Testis (tissue), 3 donors: ENCODE data around the gene GAK. TPM values are rescaled to one million over a fixed set of nuclear protein-coding genes. Genes with fewer than 3 reads are reported as not detected.
A peak's percentile ranks its signal among the peaks of the same experiment; 100 is the strongest.

Experiments
- DNase-seq: peaks from one replicate; pipeline ENCODE4 v3.0.0-alpha.2; 2019
- H3K27ac ChIP-seq, 2 donors: fragments of 200-600 bp; sonication (generic); one replicate each; pipeline ENCODE4 v1.5.1; 2019
- H3K27me3 ChIP-seq: fragments of 200-600 bp; sonication (generic); one replicate; pipeline ENCODE4 v1.5.1; 2019
- H3K36me3 ChIP-seq: fragments of 200-600 bp; sonication (generic); one replicate; pipeline ENCODE4 v1.5.1; 2017; ENCODE audit warnings: low read depth; ENCODE audit errors: missing control alignments
- H3K4me1 ChIP-seq: fragments of 200-600 bp; sonication (generic); one replicate; pipeline ENCODE4 v1.5.1; 2019
- H3K4me3 ChIP-seq, 2 donors: fragments of 200-600 bp; sonication (generic); one replicate each; pipeline ENCODE4 v1.5.1; 2017 to 2019
- H3K9me3 ChIP-seq: fragments of 200-600 bp; sonication (generic); one replicate; pipeline ENCODE4 v1.5.1; 2017
- POLR2A ChIP-seq: fragments of 450-650 bp; IDR thresholded peaks from one replicate; pipeline ENCODE4 v1.6.1; 2017; ENCODE audit warnings: antibody characterized with exemption, mild to moderate bottlenecking, moderate library complexity
- WGBS, 2 donors: methylation state at CpG; one replicate each; pipeline ENCODE4 v1.1.5; 2018; 5-methylcytosine and 5-hydroxymethylcytosine counted together
- intact Hi-C: fragments of 100-400 bp; cut with DNase I; formaldehyde crosslinking; loops from one replicate; pipeline ENCODE4 v1.15.1; 2023; ENCODE audit warnings: low total_unique reads
- polyA plus RNA-seq: library from polyadenylated mRNA; stranded (reverse); fragments of 350-450 nt; fragmentation: Illumina TruSeq; extraction: RNeasy Lipid Tissue Mini Kit (QIAGEN cat#74804); gene quantifications from one replicate; pipeline ENCODE4 v1.2.3, GENCODE V29; 2014; ENCODE audit warnings: low read depth, low replicate concordance; ENCODE audit not compliant: insufficient read depth
- total RNA-seq, 2 donors: library from RNA; depleted of rRNA; stranded (reverse); fragments of >200 nt; gene quantifications; one replicate each; pipeline ENCODE4 v1.2.3, GENCODE V29; 2016
- TF ChIP-seq, protein P1 (sequence below), 3 experiments: fragments of 450-650 bp in 2 of 3; fragments of 200-600 bp in 1 of 3; sonication (generic) in 1 of 3; IDR thresholded peaks; one replicate each; pipeline ENCODE4 v1.5.1; 2016 to 2019; ENCODE audit warnings: antibody characterized with exemption in 3 of 3, mild to moderate bottlenecking in 2 of 3, moderate library complexity in 1 of 3

The GAK gene
- total and polyA plus RNA-seq, 3 donors from 2014 or later: 130 to 229 (median 226) TPM

DNA sequence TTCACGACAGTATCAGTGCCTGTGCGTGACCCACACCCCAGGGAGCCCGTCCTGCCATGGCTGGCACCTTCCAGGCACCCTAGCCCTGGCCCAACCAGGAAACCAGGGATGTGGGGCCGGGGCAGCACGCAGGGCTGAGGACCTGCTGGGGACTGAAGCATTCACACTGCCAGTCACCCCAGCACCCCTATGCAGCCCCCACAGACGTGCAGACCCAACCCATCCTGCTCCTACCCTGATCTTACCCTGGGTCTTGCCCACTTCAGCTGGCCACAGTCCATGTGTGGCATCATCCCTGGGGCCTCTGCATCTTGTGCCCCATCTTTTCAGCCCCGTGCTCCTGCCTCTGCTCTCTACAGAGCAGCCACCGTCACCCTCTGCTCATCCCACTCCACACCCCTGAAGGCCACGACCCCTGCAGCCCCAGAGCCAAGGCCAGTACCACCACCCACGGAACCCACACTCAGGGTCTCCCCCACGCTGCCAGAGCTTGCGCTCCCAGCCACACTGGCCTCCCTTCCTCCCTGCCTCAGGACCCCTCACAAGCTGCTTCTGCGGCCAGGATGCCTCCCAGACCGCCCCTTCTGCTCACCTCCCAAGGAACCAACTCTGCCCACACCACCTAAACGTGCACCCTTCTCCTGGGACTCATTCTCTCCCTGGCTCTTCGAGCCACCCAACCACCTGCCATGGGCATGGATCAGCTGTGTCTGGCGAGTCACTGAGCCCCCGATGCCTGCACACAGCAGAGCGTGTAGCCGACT is 25.6 kb downstream of the GAK start:
- 94% methylated on average over 15 to 20 of the region's 20 CpGs for WGBS, 2 donors

DNA sequence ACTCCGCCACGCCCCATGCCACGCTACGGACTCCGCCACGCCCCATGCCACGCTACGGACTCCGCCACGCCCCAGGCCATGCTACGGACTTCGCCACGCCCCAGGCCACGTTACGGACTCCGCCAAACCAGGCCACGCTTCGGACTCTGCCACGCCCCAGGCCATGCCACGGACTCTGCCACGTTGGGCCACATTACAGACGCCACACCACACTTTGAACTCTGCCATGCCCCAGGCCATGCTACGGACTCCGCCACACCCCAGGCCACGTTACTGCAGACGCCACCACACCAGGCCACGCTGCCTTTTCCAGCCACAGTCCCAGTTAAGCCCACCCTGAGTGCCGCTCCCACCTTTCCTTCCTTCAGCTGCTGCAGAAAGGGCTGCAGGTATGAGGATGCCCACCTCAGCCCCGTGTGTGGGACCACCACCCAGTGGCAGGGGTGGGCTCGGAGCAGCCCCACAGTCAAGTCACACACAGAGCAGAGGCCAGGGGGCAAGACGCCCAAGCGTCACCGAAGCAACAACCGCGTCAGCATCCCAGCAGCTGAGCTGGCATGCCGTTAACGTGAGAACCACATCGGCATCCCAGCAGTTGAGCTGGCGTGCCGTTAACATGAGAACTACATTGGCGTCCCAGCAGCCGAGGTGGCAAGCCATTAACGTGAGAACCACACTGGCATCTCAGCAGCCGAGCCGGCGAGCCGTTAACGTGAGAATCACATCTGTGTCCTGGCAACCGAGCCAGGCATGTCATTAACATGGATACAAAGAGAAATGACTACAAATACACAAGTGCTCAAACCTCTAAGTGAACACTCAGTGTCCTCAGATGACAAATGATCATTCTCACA is 26.4 kb downstream of the GAK start:
- no peaks in the 10 kb centered on the region for H3K36me3 ChIP-seq
- peaks cover 8% of the 10 kb centered on the region for H3K4me1 ChIP-seq
- H3K9me3 ChIP-seq: no peaks in the 10 kb centered on the region
- intact Hi-C loops: no loop called here
- H3K27me3 ChIP-seq: no peaks in the 10 kb centered on the region
- DNase-seq: no peak
- TF ChIP-seq, protein P1, sequence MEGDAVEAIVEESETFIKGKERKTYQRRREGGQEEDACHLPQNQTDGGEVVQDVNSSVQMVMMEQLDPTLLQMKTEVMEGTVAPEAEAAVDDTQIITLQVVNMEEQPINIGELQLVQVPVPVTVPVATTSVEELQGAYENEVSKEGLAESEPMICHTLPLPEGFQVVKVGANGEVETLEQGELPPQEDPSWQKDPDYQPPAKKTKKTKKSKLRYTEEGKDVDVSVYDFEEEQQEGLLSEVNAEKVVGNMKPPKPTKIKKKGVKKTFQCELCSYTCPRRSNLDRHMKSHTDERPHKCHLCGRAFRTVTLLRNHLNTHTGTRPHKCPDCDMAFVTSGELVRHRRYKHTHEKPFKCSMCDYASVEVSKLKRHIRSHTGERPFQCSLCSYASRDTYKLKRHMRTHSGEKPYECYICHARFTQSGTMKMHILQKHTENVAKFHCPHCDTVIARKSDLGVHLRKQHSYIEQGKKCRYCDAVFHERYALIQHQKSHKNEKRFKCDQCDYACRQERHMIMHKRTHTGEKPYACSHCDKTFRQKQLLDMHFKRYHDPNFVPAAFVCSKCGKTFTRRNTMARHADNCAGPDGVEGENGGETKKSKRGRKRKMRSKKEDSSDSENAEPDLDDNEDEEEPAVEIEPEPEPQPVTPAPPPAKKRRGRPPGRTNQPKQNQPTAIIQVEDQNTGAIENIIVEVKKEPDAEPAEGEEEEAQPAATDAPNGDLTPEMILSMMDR (IDR thresholded peaks at IDR 0.05): no peak
- no peak for TF ChIP-seq POLR2A
- H3K4me3 ChIP-seq: no peak overlapping the region
- WGBS, 2 donors: 97 to 98% methylated on average over 34 to 49 of the region's 49 CpGs
- H3K27ac ChIP-seq: no peak overlapping the region

More for the DNA sequence above, 25.6 kb downstream of the GAK start:
- Histone ChIP-seq H3K4me1 (peaks cover 4% of the 10 kb centered on the region), H3K4me3 (no peak overlapping the region), H3K27ac (no peak overlapping the region), H3K27me3 (no peaks in the 10 kb centered on the region), H3K36me3 (no peaks in the 10 kb centered on the region), H3K9me3 (no peaks in the 10 kb centered on the region)
- TF ChIP-seq POLR2A: no peak
- TF ChIP-seq, protein P1 (IDR thresholded peaks at IDR 0.05): no peak
- intact Hi-C loops: no loop called here
- no peak for DNase-seq

DNA sequence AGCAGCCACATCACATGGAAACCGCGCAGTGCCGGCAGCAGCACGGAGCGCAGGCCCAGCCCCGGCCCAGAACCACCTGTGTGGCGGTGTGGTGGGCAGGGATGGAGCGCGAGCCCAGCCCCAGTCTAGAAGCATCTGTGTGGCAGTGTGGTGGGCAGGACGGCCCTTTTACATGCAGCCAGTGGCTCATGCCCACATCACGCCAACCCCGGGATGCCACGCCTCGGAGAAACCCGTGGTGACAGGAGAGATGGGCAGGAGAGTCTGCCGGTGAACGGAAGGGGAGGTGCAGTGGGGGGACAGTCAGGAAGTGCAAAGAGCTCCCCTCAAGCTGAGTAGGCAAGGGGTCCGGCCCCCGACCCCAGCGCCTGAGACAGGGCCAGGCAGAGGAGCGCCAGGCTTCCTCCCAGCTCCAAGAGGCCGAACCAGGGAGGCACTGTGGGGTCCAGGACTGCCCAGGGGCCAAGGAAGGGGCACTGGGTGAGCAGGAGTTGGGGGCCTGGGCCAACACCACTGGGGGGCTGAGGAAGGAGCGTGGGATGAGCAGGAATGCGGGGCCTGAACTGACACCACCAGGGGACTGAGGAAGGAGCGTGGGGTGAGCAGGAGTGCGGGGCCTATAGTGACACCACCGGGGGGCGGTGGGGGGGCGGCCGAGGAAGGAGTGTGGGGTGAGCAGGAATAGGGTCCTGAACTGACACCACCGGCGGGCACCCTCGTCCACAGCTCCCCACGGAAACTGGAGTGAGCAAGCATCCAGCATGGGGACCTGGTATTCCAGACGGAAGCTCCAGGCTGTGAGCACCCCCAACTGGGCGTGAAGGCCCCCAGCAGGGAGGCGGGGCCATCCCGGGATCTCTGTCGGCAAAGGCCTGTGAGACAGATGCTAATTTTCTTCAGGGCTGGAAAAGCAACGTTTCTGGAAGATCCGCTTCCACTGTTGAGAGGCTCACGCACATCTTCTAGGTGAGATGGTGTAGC is 28.8 kb downstream of the GAK start:
- TF ChIP-seq POLR2A: no peak
- TF ChIP-seq, protein P1 (IDR thresholded peaks at IDR 0.05): no peak
- no peak overlapping the region for H3K27ac ChIP-seq

DNA sequence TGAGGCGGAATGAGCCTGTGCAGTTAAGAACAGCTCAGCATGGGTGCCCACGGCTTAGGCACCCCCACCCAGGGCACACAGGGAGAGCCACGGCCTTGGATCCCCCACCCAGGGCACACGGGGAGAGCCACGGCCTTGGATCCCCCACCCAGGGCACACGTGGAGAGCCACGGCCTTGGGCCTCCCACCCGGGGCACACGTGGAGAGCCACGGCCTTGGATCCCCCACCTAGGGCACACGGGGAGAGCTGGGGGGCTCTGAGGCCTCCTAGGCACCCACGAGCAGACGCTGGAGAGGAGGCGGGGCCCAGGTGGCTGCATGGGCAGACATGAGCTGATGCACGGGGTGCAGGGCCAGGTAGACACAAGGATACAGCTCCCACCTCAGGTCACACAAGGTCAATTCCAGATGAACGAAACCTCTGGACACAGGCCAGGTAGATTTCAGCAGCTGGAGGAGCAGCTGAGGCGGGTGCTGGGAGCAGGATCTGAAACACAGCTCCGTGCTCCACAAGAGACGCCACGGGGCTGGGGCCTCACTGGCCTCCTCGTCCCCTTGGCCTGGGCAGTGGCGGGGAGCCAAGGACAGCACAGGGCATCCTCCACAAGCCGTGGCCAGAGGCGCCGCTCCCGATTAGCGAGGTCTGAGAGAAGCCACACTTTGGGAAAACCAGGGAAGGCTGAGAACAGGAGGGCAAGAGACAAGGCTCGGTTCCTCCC is 30.8 kb downstream of the GAK start:
- Histone ChIP-seq H3K4me1 (peaks cover 8% of the 10 kb centered on the region), H3K9me3 (no peaks in the 10 kb centered on the region), H3K27me3 (no peaks in the 10 kb centered on the region), H3K4me3 (no peak overlapping the region), H3K36me3 (no peaks in the 10 kb centered on the region), H3K27ac (no peak overlapping the region)
- peak; percentile 37 for DNase-seq
- intact Hi-C loops: no loop called here
- TF ChIP-seq, protein P1 (IDR thresholded peaks at IDR 0.05): no peak
- TF ChIP-seq POLR2A: no peak
- WGBS, 2 donors: 45 to 57% methylated on average over 19 to 28 of the region's 28 CpGs

More for the DNA sequence above, 28.8 kb downstream of the GAK start:
- Histone ChIP-seq H3K27me3 (no peaks in the 10 kb centered on the region), H3K4me1 (peaks cover 8% of the 10 kb centered on the region), H3K4me3 (no peak overlapping the region), H3K9me3 (no peaks in the 10 kb centered on the region), H3K36me3 (no peaks in the 10 kb centered on the region)
- WGBS, 2 donors: 92 to 93% methylated on average over 30 to 42 of the region's 42 CpGs
- intact Hi-C loops: no loop called here
- no peak for DNase-seq
